Osteocyte (in vitro differentiated cells): ENCODE data around the gene TMEM225B. TPM values are rescaled to one million over a fixed set of nuclear protein-coding genes. Genes with fewer than 3 reads are reported as not detected.

Experiments used
- DNase-seq: peaks from one replicate; pipeline ENCODE4 v3.0.0; 2021; ENCODE audit warnings: mixed read lengths; ENCODE audit not compliant: unreplicated experiment; ENCODE audit errors: extremely low spot score
- H3K27ac Mint-ChIP-seq: one replicate; pipeline ENCODE4 v1.8.0; 2021; ENCODE audit warnings: mild to moderate bottlenecking, mixed read lengths; ENCODE audit not compliant: unreplicated experiment
- H3K27me3 Mint-ChIP-seq: one replicate; pipeline ENCODE4 v1.8.0; 2021; ENCODE audit warnings: mixed read lengths; ENCODE audit not compliant: unreplicated experiment
- H3K36me3 Mint-ChIP-seq: one replicate; pipeline ENCODE4 v1.8.0; 2021; ENCODE audit warnings: mixed read lengths; ENCODE audit not compliant: unreplicated experiment
- H3K4me1 Mint-ChIP-seq: one replicate; pipeline ENCODE4 v1.8.0; 2021; ENCODE audit warnings: mixed read lengths; ENCODE audit not compliant: unreplicated experiment
- H3K4me3 Mint-ChIP-seq: one replicate; pipeline ENCODE4 v1.8.0; 2021; ENCODE audit warnings: mild to moderate bottlenecking, moderate library complexity, mixed read lengths; ENCODE audit not compliant: unreplicated experiment
- H3K9me3 Mint-ChIP-seq: one replicate; pipeline ENCODE4 v1.8.0; 2021; ENCODE audit warnings: mixed read lengths; ENCODE audit not compliant: unreplicated experiment
- total RNA-seq: library from RNA; stranded (reverse); gene quantifications from 2 replicates; pipeline ENCODE4 v1.2.1, GENCODE V29; 2021
- TF ChIP-seq, protein P1 (sequence below): fragments of 200-600 bp; sonication (generic); IDR thresholded peaks from 2 replicates; pipeline ENCODE4 v1.5.0; 2021; ENCODE audit warnings: antibody characterized with exemption, mild to moderate bottlenecking, moderate library complexity

Gene TMEM225B
- total RNA-seq, 1 donor from 2014 or later = 1.6 TPM

DNA sequence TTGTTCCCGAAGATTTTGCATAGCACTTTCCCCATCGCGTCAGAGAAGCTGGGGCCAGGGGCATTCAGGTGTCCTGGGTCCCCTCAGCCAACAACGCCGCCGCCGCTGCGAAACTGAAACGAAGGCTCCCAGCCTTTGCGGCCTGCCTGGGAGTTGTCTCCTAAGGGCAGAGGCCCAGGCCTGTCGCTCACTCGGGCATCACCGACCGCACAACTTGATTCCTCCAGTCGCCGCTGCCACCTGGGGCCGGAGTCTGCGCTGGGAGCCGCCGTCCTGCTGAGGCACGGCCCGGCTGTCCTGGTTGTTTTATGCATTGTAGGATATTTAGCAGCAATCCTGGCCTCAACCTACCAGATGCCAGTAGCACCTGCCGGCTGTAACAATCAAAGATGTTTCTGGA lies 40.7 kb downstream of the TMEM225B start:
- Mint-ChIP-seq H3K4me1 (no peaks in the 10 kb centered on the region), H3K36me3 (peaks cover 6% of the 10 kb centered on the region), H3K27me3 (no peaks in the 10 kb centered on the region), H3K27ac (no peak overlapping the region), H3K4me3 (no peak overlapping the region), H3K9me3 (no peaks in the 10 kb centered on the region)
- DNase-seq = no peak
- TF ChIP-seq, protein P1, sequence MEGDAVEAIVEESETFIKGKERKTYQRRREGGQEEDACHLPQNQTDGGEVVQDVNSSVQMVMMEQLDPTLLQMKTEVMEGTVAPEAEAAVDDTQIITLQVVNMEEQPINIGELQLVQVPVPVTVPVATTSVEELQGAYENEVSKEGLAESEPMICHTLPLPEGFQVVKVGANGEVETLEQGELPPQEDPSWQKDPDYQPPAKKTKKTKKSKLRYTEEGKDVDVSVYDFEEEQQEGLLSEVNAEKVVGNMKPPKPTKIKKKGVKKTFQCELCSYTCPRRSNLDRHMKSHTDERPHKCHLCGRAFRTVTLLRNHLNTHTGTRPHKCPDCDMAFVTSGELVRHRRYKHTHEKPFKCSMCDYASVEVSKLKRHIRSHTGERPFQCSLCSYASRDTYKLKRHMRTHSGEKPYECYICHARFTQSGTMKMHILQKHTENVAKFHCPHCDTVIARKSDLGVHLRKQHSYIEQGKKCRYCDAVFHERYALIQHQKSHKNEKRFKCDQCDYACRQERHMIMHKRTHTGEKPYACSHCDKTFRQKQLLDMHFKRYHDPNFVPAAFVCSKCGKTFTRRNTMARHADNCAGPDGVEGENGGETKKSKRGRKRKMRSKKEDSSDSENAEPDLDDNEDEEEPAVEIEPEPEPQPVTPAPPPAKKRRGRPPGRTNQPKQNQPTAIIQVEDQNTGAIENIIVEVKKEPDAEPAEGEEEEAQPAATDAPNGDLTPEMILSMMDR = no peak

DNA sequence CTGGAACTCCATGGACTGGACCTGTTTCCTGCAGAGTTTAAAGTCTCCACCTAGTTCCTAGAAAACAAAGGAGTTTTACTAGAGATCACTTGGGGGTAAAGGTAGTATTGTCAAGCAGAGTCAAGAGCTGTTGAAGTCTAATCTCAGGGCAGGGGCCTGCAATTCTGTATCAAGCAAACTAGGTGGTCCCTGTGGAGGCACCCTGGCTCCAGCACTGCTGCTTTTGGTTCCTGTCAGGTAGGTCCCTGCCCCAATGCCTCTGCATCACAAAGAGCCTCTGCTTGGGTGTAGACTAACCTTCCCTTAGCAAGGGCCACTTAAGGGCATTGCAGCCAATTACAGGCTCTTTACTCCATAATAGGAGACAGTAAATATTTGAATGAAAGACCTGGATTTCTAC lies 41.2 kb downstream of the TMEM225B start:
- TF ChIP-seq, protein P1 = no peak
- Mint-ChIP-seq H3K36me3 (peaks cover 8% of the 10 kb centered on the region), H3K4me1 (no peaks in the 10 kb centered on the region), H3K27me3 (no peaks in the 10 kb centered on the region), H3K9me3 (no peaks in the 10 kb centered on the region), H3K27ac (no peak overlapping the region), H3K4me3 (no peak overlapping the region)
- no peak for DNase-seq

DNA sequence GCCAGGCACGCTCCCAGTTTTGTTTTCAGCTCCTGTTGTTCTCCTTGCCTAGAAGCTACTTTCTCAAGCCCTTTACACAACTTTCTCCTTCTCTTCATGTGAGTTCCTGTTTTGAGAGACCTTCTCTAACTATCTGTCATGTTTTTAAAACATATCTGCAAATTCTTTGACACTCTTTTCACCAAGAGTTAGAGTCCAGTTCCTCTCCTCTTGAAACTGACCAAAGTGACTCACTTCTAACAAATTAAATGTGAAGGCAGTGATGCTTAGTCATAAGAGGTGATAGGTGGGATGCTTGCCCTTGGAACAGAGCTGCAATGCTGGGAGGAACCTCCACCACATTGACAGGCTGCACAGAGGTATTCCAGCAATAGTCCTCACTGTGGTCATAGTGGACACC lies 44.0 kb downstream of the TMEM225B start:
- Mint-ChIP-seq H3K36me3 (peaks cover 25% of the 10 kb centered on the region), H3K27ac (no peak overlapping the region), H3K4me1 (no peaks in the 10 kb centered on the region), H3K9me3 (peaks cover 13% of the 10 kb centered on the region), H3K4me3 (no peak overlapping the region), H3K27me3 (no peaks in the 10 kb centered on the region)
- TF ChIP-seq, protein P1 = no peak
- DNase-seq = no peak

DNA sequence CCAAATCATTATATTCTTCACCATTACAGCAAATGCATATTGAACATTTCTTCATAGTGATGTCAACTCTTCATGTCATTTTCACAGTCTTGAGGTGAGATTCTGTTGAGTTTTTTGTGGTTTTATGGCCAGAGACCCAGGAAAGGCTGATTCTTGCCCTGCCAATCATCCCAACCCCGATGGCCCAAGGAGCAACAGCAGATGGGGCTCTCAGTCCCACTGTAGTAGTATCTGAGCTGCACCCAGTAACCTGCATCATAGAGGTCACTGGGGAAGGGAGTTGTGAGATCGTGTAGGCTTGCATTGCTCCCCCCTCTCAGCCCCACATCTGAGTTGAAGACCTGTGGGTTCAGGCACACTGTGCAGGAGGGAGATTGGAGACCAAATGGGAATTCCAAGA lies 45.4 kb downstream of the TMEM225B start:
- H3K27me3 Mint-ChIP-seq = no peaks in the 10 kb centered on the region
- peaks cover 13% of the 10 kb centered on the region for H3K9me3 Mint-ChIP-seq
- H3K27ac Mint-ChIP-seq = no peak overlapping the region
- TF ChIP-seq, protein P1 = no peak
- peaks cover 28% of the 10 kb centered on the region for H3K36me3 Mint-ChIP-seq
- no peak overlapping the region for H3K4me3 Mint-ChIP-seq
- no peak for DNase-seq
- H3K4me1 Mint-ChIP-seq = no peaks in the 10 kb centered on the region

DNA sequence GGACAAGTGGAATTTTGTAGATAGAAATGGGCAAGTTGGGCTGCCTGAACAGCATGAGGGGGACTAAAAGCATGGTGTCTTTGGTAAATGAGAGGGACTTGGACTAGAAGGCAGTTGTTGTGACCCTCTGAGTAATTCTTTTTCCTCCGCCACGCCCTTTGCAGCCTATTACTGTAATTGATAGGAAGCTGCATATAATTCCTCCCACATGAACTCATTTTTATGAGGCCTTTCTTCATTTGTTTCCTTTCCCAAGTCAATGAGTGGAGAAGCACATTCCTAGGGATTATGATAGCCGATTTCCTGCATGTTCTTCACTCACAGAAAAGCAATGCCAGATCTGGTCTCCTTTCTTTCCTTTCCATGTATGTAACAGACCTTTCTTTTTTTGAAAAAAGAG lies 46.4 kb downstream of the TMEM225B start:
- no peaks in the 10 kb centered on the region for H3K4me1 Mint-ChIP-seq
- H3K36me3 Mint-ChIP-seq = peaks cover 28% of the 10 kb centered on the region
- TF ChIP-seq, protein P1 = no peak
- no peak for DNase-seq
- no peak overlapping the region for H3K27ac Mint-ChIP-seq
- peaks cover 13% of the 10 kb centered on the region for H3K9me3 Mint-ChIP-seq
- H3K4me3 Mint-ChIP-seq = no peak overlapping the region
- H3K27me3 Mint-ChIP-seq = no peaks in the 10 kb centered on the region
